ENCODE measurements around the gene ZCCHC7. TPM values are rescaled to one million over a fixed set of nuclear protein-coding genes. Genes with fewer than 3 reads are reported as not detected.
"Not testable (repeated sequence)": the region's sequence is repeated elsewhere in the genome, so short reads cannot be mapped to it uniquely, and the experiment has no call there.

ZCCHC7 gene
- total RNA-seq, 2 experiments from 2014 or later, result 26.8 to 28.1 TPM

GRCh38 chr9:37097294-37097693, 23.1 kb upstream of the ZCCHC7 start:
- Mint-ChIP-seq H3K9me3 (no peaks in the 10 kb centered on the region), H3K27me3 (no peaks in the 10 kb centered on the region), H3K4me3 (no peak overlapping the region), H3K27ac (no peak overlapping the region), H3K36me3 (no peaks in the 10 kb centered on the region), H3K4me1 (ENCODE audit: low read depth) (no peaks in the 10 kb centered on the region)
- DNase-seq, result no peak
- POLR2A ChIA-PET, result no interaction called here
- CTCF ChIA-PET, result no interaction called here
- intact Hi-C loops (cut with micrococcal nuclease), result no loop called here

GRCh38 chr9:37100327-37100726, 20.0 kb upstream of the ZCCHC7 start:
- no peaks in the 10 kb centered on the region for H3K36me3 Mint-ChIP-seq
- DNase-seq, result no peak
- CTCF ChIA-PET, result no interaction called here
- H3K4me1 Mint-ChIP-seq (ENCODE audit: low read depth), result peaks cover 5% of the 10 kb centered on the region
- no peak overlapping the region for H3K4me3 Mint-ChIP-seq
- no peaks in the 10 kb centered on the region for H3K27me3 Mint-ChIP-seq
- no peaks in the 10 kb centered on the region for H3K9me3 Mint-ChIP-seq
- intact Hi-C loops (cut with micrococcal nuclease), result no loop called here
- H3K27ac Mint-ChIP-seq, result no peak overlapping the region
- POLR2A ChIA-PET, result interaction anchor here (0.6 to 0.7 kb wide), 2 partner anchors 218 to 1495 kb away, joined by 3 read pairs; partner anchors contain the start of gene TESK1

- Mint-ChIP-seq H3K27ac (no peak overlapping the region), H3K4me1 (ENCODE audit: low read depth) (peaks cover 5% of the 10 kb centered on the region), H3K36me3 (no peaks in the 10 kb centered on the region), H3K4me3 (no peak overlapping the region), H3K9me3 (no peaks in the 10 kb centered on the region), H3K27me3 (no peaks in the 10 kb centered on the region)
- POLR2A ChIA-PET, result no interaction called here
- DNase-seq, result no peak
- CTCF ChIA-PET, result no interaction called here
- intact Hi-C loops (cut with micrococcal nuclease), result no loop called here
Observed at GRCh38 chr9:37100741-37101140, 19.6 kb upstream of the ZCCHC7 start.

- peaks cover 17% of the 10 kb centered on the region for H3K4me1 Mint-ChIP-seq (ENCODE audit: low read depth)
- H3K9me3 Mint-ChIP-seq, result no peaks in the 10 kb centered on the region
- H3K27ac Mint-ChIP-seq, result no peak overlapping the region
- intact Hi-C loops (cut with micrococcal nuclease), result no loop called here
- no peaks in the 10 kb centered on the region for H3K27me3 Mint-ChIP-seq
- CTCF ChIA-PET, result no interaction called here
- POLR2A ChIA-PET, result no interaction called here
- H3K4me3 Mint-ChIP-seq, result no peak overlapping the region
- no peaks in the 10 kb centered on the region for H3K36me3 Mint-ChIP-seq
- no peak for DNase-seq
Observed at GRCh38 chr9:37102486-37102885, 17.9 kb upstream of the ZCCHC7 start.

- Mint-ChIP-seq H3K27ac (no peak overlapping the region), H3K27me3 (no peaks in the 10 kb centered on the region), H3K4me3 (no peak overlapping the region), H3K4me1 (ENCODE audit: low read depth) (peaks cover 23% of the 10 kb centered on the region), H3K9me3 (peaks cover 4% of the 10 kb centered on the region), H3K36me3 (peaks cover 3% of the 10 kb centered on the region)
- peak; percentile 43 for DNase-seq
- CTCF ChIA-PET, result no interaction called here
- intact Hi-C loops (cut with micrococcal nuclease), result no loop called here
- POLR2A ChIA-PET, result no interaction called here
Observed at GRCh38 chr9:37104183-37104889, 16.0 kb upstream of the ZCCHC7 start.

- POLR2A ChIA-PET, result no interaction called here
- H3K36me3 Mint-ChIP-seq, result peaks cover 3% of the 10 kb centered on the region
- H3K9me3 Mint-ChIP-seq, result peaks cover 4% of the 10 kb centered on the region
Observed at GRCh38 chr9:37105234-37105633, 15.1 kb upstream of the ZCCHC7 start.

GRCh38 chr9:37107701-37108100, 12.7 kb upstream of the ZCCHC7 start:
- Mint-ChIP-seq H3K4me1 (ENCODE audit: low read depth) (peaks cover 23% of the 10 kb centered on the region), H3K9me3 (peaks cover 4% of the 10 kb centered on the region), H3K27me3 (no peaks in the 10 kb centered on the region), H3K36me3 (peaks cover 3% of the 10 kb centered on the region), H3K4me3 (no peak overlapping the region), H3K27ac (no peak overlapping the region)
- DNase-seq, result no peak
- ChIA-PET CTCF (no interaction called here), POLR2A (no interaction called here)
- intact Hi-C loops (cut with micrococcal nuclease), result no loop called here

More at GRCh38 chr9:37105234-37105633, 15.1 kb upstream of the ZCCHC7 start:
- Mint-ChIP-seq H3K4me3 (no peak overlapping the region), H3K27ac (no peak overlapping the region), H3K27me3 (no peaks in the 10 kb centered on the region), H3K4me1 (ENCODE audit: low read depth) (peaks cover 23% of the 10 kb centered on the region)
- no peak for DNase-seq
- intact Hi-C loops (cut with micrococcal nuclease), result no loop called here
- CTCF ChIA-PET, result interaction anchor here (1.1 kb wide), 1 partner anchor 286 kb away, joined by 3 read pairs; no protein-coding TSS in a partner anchor

- CTCF ChIA-PET, result interaction anchor here (0.8 kb wide), 1 partner anchor 241 kb away, joined by 3 read pairs; no protein-coding TSS in a partner anchor
- H3K9me3 Mint-ChIP-seq; H3K36me3 Mint-ChIP-seq; H3K4me1 Mint-ChIP-seq (ENCODE audit: low read depth); H3K27me3 Mint-ChIP-seq; H3K4me3 Mint-ChIP-seq; DNase-seq; intact Hi-C loops (cut with micrococcal nuclease); POLR2A ChIA-PET; H3K27ac Mint-ChIP-seq: not testable (repeated sequence)
Observed at GRCh38 chr9:37114442-37114841, 5.9 kb upstream of the ZCCHC7 start.

- ChIA-PET CTCF (no interaction called here), POLR2A (no interaction called here)
- Mint-ChIP-seq H3K36me3 (peaks cover 6% of the 10 kb centered on the region), H3K4me3 (no peak overlapping the region), H3K4me1 (ENCODE audit: low read depth) (peaks cover 23% of the 10 kb centered on the region), H3K27ac (no peak overlapping the region), H3K9me3 (peaks cover 6% of the 10 kb centered on the region), H3K27me3 (no peaks in the 10 kb centered on the region)
- intact Hi-C loops (cut with micrococcal nuclease), result no loop called here
- DNase-seq, result no peak
Observed at GRCh38 chr9:37117956-37118355, 2.4 kb upstream of the ZCCHC7 start.

- ChIA-PET POLR2A (interaction anchor here (1.0 to 1.7 kb wide), 2 partner anchors 39 to 473 kb away, joined by 3 to 28 read pairs; partner anchors contain the start of gene TOMM5), CTCF (no interaction called here)
- peaks cover 6% of the 10 kb centered on the region for H3K9me3 Mint-ChIP-seq
- H3K27me3 Mint-ChIP-seq, result no peaks in the 10 kb centered on the region
- DNase-seq, result no peak
- peaks cover 6% of the 10 kb centered on the region for H3K36me3 Mint-ChIP-seq
- intact Hi-C loops (cut with micrococcal nuclease), result no loop called here
- H3K4me1 Mint-ChIP-seq (ENCODE audit: low read depth), result peaks cover 31% of the 10 kb centered on the region
- no peak overlapping the region for H3K4me3 Mint-ChIP-seq
- H3K27ac Mint-ChIP-seq, result no peak overlapping the region
Observed at GRCh38 chr9:37119360-37119759, 1.0 kb upstream of the ZCCHC7 start.

GRCh38 chr9:37120843-37121335, 515 bp downstream of the ZCCHC7 start:
- H3K27me3 Mint-ChIP-seq, DNase-seq, H3K9me3 Mint-ChIP-seq, H3K36me3 Mint-ChIP-seq: not testable (repeated sequence)
- Mint-ChIP-seq H3K27ac (peak overlapping the region; percentile 92), H3K4me3 (peak overlapping the region; percentile 92), H3K4me1 (ENCODE audit: low read depth) (peaks cover 33% of the 10 kb centered on the region)
- CTCF ChIA-PET, result interaction anchor here (0.8 to 1.3 kb wide), 4 partner anchors 35 to 291 kb away, joined by 3 to 4 read pairs (median 3); no protein-coding TSS in a partner anchor
- POLR2A ChIA-PET, result interaction anchor here (0.7 to 1.7 kb wide), 6 partner anchors 24 to 344 kb away, joined by 3 to 28 read pairs (median 3); partner anchors contain the start of gene ZBTB5
- intact Hi-C loops (cut with micrococcal nuclease), result loop anchor here (1.0 to 5.0 kb wide), 4 partner anchors 42 to 344 kb away; partner anchors contain the start of gene ZBTB5

- POLR2A ChIA-PET, result interaction anchor here (1.0 to 1.7 kb wide), 2 partner anchors 42 to 298 kb away, joined by 3 to 6 read pairs; no protein-coding TSS in a partner anchor
- Mint-ChIP-seq H3K9me3 (peaks cover 6% of the 10 kb centered on the region), H3K4me3 (peak overlapping the region; percentile 92), H3K4me1 (ENCODE audit: low read depth) (peaks cover 33% of the 10 kb centered on the region), H3K27me3 (no peaks in the 10 kb centered on the region), H3K27ac (no peak overlapping the region), H3K36me3 (peaks cover 6% of the 10 kb centered on the region)
- DNase-seq, result no peak
- CTCF ChIA-PET, result interaction anchor here (1.3 kb wide), 2 partner anchors 39 to 290 kb away, joined by 3 to 4 read pairs; no protein-coding TSS in a partner anchor
- intact Hi-C loops (cut with micrococcal nuclease), result loop anchor here (2.0 to 5.0 kb wide), 2 partner anchors 95 to 181 kb away; no protein-coding TSS in a partner anchor
Observed at GRCh38 chr9:37121881-37122280, 1.5 kb downstream of the ZCCHC7 start.

All from activated CD4-positive, alpha-beta memory T cell treated with anti-CD3 and anti-CD28 coated beads for 36 hours (primary cell).